Karpas-422 (cell line): ENCODE results near the gene SEC11C. TPM values are rescaled to one million over a fixed set of nuclear protein-coding genes. Genes with fewer than 3 reads are reported as not detected.

Source experiments
- DNase-seq: peaks from one replicate; pipeline ENCODE4 v3.0.0-alpha.2; 2015
- H2AFZ ChIP-seq: fragments of 200-600 bp; sonication (generic); 2 replicates; pipeline ENCODE4 v1.6.1; 2014; ENCODE audit warnings: antibody characterized with exemption, low read length, mixed read lengths
- H3K27ac ChIP-seq: fragments of 200-600 bp; sonication (generic); 2 replicates; pipeline ENCODE4 v1.5.1; 2014; ENCODE audit warnings: mild to moderate bottlenecking, low read length, moderate library complexity
- H3K27me3 ChIP-seq: fragments of 200-600 bp; sonication (generic); 2 replicates; pipeline ENCODE4 v1.6.1; 2014; ENCODE audit warnings: low read length, mixed read lengths
- H3K36me3 ChIP-seq: fragments of 200-600 bp; sonication (generic); 2 replicates; pipeline ENCODE4 v1.6.1; 2014; ENCODE audit warnings: low read length, mixed read lengths; ENCODE audit not compliant: insufficient read depth
- H3K4me1 ChIP-seq: fragments of 200-600 bp; sonication (generic); 2 replicates; pipeline ENCODE4 v1.6.1; 2014; ENCODE audit warnings: mild to moderate bottlenecking, low read length, mixed read lengths
- H3K4me2 ChIP-seq: fragments of 200-600 bp; sonication (generic); 2 replicates; pipeline ENCODE4 v1.6.1; 2014; ENCODE audit warnings: low read length, low read depth, mild to moderate bottlenecking; ENCODE audit not compliant: poor library complexity, severe bottlenecking
- H3K4me3 ChIP-seq: fragments of 200-600 bp; sonication (generic); 2 replicates; pipeline ENCODE4 v1.5.1; 2014; ENCODE audit warnings: mild to moderate bottlenecking, antibody characterized with exemption, low read length, mixed read lengths
- H3K79me2 ChIP-seq: fragments of 200-600 bp; sonication (generic); 2 replicates; pipeline ENCODE4 v1.6.1; 2014; ENCODE audit warnings: mild to moderate bottlenecking, low read length, mixed read lengths
- H3K9ac ChIP-seq: fragments of 200-600 bp; sonication (generic); 2 replicates; pipeline ENCODE4 v1.6.0; 2014; ENCODE audit warnings: low read length
- H3K9me2 ChIP-seq: fragments of 200-600 bp; sonication (generic), shearing (Covaris generic); replicated peaks from 2 replicates; pipeline ENCODE4 v1.6.0; 2014; ENCODE audit warnings: mild to moderate bottlenecking, low read length, moderate library complexity; ENCODE audit not compliant: insufficient read depth
- H3K9me3 ChIP-seq: fragments of 300-700, 200-600 bp; sonication (generic); 2 replicates; pipeline ENCODE4 v1.6.1; 2014; ENCODE audit warnings: low read length, mixed read lengths
- H4K20me1 ChIP-seq: fragments of 200-600 bp; sonication (generic); 2 replicates; pipeline ENCODE4 v1.6.1; 2014; ENCODE audit warnings: mild to moderate bottlenecking, antibody characterized with exemption, low read length, low read depth; ENCODE audit not compliant: insufficient read depth
- total RNA-seq: library from RNA; depleted of rRNA; stranded (reverse); fragments of >200 nt; shearing (Covaris generic); gene quantifications from 2 replicates; pipeline ENCODE4 v1.2.3, GENCODE V29; 2014; ENCODE audit warnings: low replicate concordance

SEC11C gene
- total RNA-seq, 1 experiment from 2014 or later, result 105 TPM

DNA sequence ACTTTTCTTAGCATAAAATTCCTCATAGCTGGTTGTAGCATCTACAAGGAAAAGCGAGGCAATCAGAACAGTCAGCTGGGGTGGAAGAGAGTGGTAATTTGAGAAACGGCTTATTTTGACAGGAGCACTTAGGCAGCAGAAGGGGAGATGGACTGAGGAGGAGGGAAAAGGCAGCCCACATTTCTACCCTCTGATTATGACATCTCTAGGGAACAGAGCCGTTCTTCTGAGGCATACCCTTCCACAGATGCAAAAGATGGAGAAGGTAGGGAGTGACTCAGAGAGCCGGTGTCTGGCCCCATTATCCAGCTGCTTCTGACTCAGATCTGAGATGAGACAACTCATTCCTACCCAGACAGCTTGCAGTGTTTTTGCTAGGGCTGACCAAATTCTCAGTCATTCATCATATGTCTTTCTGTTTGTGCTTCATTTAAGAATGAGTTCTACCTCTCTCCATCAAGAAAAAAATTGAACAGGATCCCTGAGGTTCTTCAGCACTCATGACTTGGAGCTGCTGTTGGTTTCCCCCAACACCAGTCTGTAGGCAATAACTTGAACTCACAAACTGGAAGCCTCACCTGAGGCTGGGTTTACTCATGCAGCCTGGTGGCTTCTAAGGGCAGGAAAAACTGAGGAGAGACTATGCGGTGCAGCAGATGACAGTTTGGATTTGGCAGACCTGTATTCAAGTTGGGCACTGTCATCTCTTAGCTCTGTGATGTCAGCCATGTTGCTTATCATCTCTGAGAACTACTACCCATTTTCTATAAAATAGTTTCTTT, 15.9 kb upstream of the SEC11C start:
- Histone ChIP-seq H4K20me1 (no peaks in the 10 kb centered on the region), H3K27me3 (no peaks in the 10 kb centered on the region), H3K4me3 (no peak overlapping the region), H3K4me1 (peaks cover 15% of the 10 kb centered on the region), H3K36me3 (no peaks in the 10 kb centered on the region), H3K27ac (no peak overlapping the region), H3K9me3 (no peaks in the 10 kb centered on the region), H3K79me2 (no peaks in the 10 kb centered on the region), H3K4me2 (no peak overlapping the region), H3K9me2 (no peaks in the 10 kb centered on the region; the same call in 1 of the 2 replicates), H3K9ac (no peak overlapping the region), H2AFZ (no peak overlapping the region)
- no peak for DNase-seq

DNA sequence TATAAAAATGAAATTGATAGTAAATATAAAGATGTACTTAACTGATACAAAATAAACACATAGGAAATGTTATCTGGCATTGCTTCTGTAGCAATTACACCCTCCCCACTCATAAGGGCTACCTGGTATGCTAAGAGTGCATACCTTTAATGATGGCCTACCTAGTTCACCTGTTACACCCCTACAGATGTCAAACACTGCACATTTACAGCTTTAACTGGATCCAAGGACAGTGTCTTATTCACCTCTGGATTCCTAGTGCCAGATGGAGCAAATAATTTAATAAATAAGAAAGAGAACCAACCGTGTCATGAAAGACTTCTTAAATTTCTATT, 15.3 kb upstream of the SEC11C start:
- H3K9ac ChIP-seq, result no peak overlapping the region
- no peaks in the 10 kb centered on the region for H3K79me2 ChIP-seq
- peaks cover 15% of the 10 kb centered on the region for H3K4me1 ChIP-seq
- H4K20me1 ChIP-seq, result no peaks in the 10 kb centered on the region
- H3K9me2 ChIP-seq, result no peaks in the 10 kb centered on the region; the same call in 1 of the 2 replicates
- no peaks in the 10 kb centered on the region for H3K9me3 ChIP-seq
- H3K4me2 ChIP-seq, result no peak overlapping the region
- no peaks in the 10 kb centered on the region for H3K36me3 ChIP-seq
- DNase-seq, result no peak
- H2AFZ ChIP-seq, result no peak overlapping the region
- no peak overlapping the region for H3K4me3 ChIP-seq
- H3K27ac ChIP-seq, result no peak overlapping the region
- no peaks in the 10 kb centered on the region for H3K27me3 ChIP-seq

- Histone ChIP-seq H3K9me3 (no peaks in the 10 kb centered on the region), H3K4me1 (peaks cover 15% of the 10 kb centered on the region), H3K9ac (no peak overlapping the region), H3K9me2 (no peaks in the 10 kb centered on the region; the same call in 1 of the 2 replicates), H2AFZ (peak overlapping the region; percentile 20; the same call in 1 of the 2 replicates), H3K27ac (no peak overlapping the region), H3K27me3 (no peaks in the 10 kb centered on the region; the same call in 1 of the 2 replicates), H3K36me3 (no peaks in the 10 kb centered on the region), H3K79me2 (no peaks in the 10 kb centered on the region), H3K4me3 (no peak overlapping the region), H4K20me1 (no peaks in the 10 kb centered on the region), H3K4me2 (no peak overlapping the region)
- no peak for DNase-seq
These were observed 12.6 kb upstream of the SEC11C start for GRCh38 chr18:59127047-59127446.

- Histone ChIP-seq H3K9me3 (no peaks in the 10 kb centered on the region), H3K27ac (no peak overlapping the region), H4K20me1 (no peaks in the 10 kb centered on the region), H3K9ac (no peak overlapping the region), H3K9me2 (no peaks in the 10 kb centered on the region; the same call in 1 of the 2 replicates), H3K27me3 (no peaks in the 10 kb centered on the region; the same call in 1 of the 2 replicates), H3K4me2 (no peak overlapping the region), H2AFZ (no peak overlapping the region), H3K36me3 (no peaks in the 10 kb centered on the region), H3K4me1 (peaks cover 15% of the 10 kb centered on the region), H3K4me3 (no peak overlapping the region), H3K79me2 (no peaks in the 10 kb centered on the region)
- no peak for DNase-seq
These were observed 9.6 kb upstream of the SEC11C start for GRCh38 chr18:59129951-59130703.

- Histone ChIP-seq H3K9ac (no peak overlapping the region), H3K27me3 (no peaks in the 10 kb centered on the region; the same call in 1 of the 2 replicates), H3K9me3 (no peaks in the 10 kb centered on the region)
These were observed 6.7 kb upstream of the SEC11C start for GRCh38 chr18:59132810-59133465.

GRCh38 chr18:59139291-59139614, 431 bp upstream of the SEC11C start:
- Histone ChIP-seq H3K79me2 (peaks cover 38% of the 10 kb centered on the region), H3K36me3 (no peaks in the 10 kb centered on the region), H4K20me1 (no peaks in the 10 kb centered on the region), H3K4me1 (peaks cover 45% of the 10 kb centered on the region), H2AFZ (peak overlapping the region; percentile 87; the same call in 1 of the 2 replicates), H3K9me2 (no peaks in the 10 kb centered on the region), H3K9me3 (no peaks in the 10 kb centered on the region), H3K9ac (peak overlapping the region; percentile 78), H3K27ac (peak overlapping the region; percentile 75), H3K4me2 (peak overlapping the region; percentile 78), H3K4me3 (peak overlapping the region; percentile 74), H3K27me3 (no peaks in the 10 kb centered on the region)
- DNase-seq, result peak; percentile 97

More at GRCh38 chr18:59132810-59133465, 6.7 kb upstream of the SEC11C start:
- no peaks in the 10 kb centered on the region for H3K36me3 ChIP-seq
- H3K4me2 ChIP-seq, result no peak overlapping the region
- H3K27ac ChIP-seq, result no peak overlapping the region
- DNase-seq, result no peak
- H3K4me1 ChIP-seq, result peaks cover 9% of the 10 kb centered on the region
- no peak overlapping the region for H3K4me3 ChIP-seq
- H4K20me1 ChIP-seq, result no peaks in the 10 kb centered on the region
- H3K79me2 ChIP-seq, result no peaks in the 10 kb centered on the region
- no peak overlapping the region for H2AFZ ChIP-seq
- no peaks in the 10 kb centered on the region for H3K9me2 ChIP-seq

DNA sequence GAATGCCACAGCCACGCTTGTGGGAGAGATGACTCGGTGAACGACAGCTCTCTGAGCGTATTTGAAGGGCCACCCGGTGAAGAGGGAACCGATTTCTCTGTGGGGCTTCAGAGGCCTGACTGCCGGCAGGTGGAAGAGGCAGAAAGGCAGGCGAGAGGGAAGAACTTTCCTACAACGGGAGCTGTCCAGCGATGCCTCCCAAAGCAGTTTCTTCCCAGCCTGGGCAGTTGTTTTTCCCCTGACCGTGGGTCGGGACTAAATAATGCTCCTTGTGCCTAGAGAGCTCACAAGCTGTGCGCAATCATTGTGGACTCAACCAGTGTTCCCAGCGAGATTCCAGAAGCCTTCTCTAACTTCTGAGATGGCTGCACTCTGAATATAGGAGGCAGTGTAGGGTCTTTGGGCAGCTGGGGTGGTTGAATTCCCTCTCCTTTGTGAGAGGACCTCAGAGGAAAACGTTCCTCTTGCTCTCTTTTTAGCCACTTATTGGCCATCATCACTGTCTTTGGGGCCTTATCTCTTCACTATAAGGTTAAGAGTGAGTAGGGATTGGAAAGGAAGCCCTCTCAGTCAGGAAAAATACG, 710 bp downstream of the SEC11C start:
- H3K36me3 ChIP-seq, result no peaks in the 10 kb centered on the region
- H3K9me3 ChIP-seq, result no peaks in the 10 kb centered on the region
- H3K27me3 ChIP-seq, result no peaks in the 10 kb centered on the region
- peaks cover 53% of the 10 kb centered on the region for H3K4me1 ChIP-seq
- peak; percentile 53 for DNase-seq
- H3K27ac ChIP-seq, result peak overlapping the region; percentile 94
- H3K9me2 ChIP-seq, result no peaks in the 10 kb centered on the region
- H3K4me3 ChIP-seq, result peak overlapping the region; percentile 74
- no peaks in the 10 kb centered on the region for H4K20me1 ChIP-seq
- H3K4me2 ChIP-seq, result peak overlapping the region; percentile 78
- H3K79me2 ChIP-seq, result peaks cover 50% of the 10 kb centered on the region
- H3K9ac ChIP-seq, result peak overlapping the region; percentile 78
- H2AFZ ChIP-seq, result peak overlapping the region; percentile 77; the same call in 1 of the 2 replicates
